ENCODE measurements around the gene C1QTNF8. TPM values are rescaled to one million over a fixed set of nuclear protein-coding genes. Genes with fewer than 3 reads are reported as not detected.
A peak's percentile ranks its signal among the peaks of the same experiment; 100 is the strongest.

Gene C1QTNF8
- total and polyA plus RNA-seq, 2 of the 13 experiments (the other 11 are each of a cell fraction or from before 2014, with no cell fraction given): 0.09 TPM; not detected in 1

GRCh38 chr16:1078579-1079021 is 17.4 kb downstream of the C1QTNF8 start (continued):
- TF ChIP-seq HMGXB3 (CRISPR knock-in tag; IDR thresholded peaks at IDR 0.05; ENCODE audit: borderline replicate concordance): peak; percentile 86
- TF ChIP-seq ZNF703 (CRISPR knock-in tag; IDR thresholded peaks at IDR 0.05; ENCODE audit: borderline replicate concordance): peak; percentile 67; the same call in 1 of the 2 replicates
- TF ChIP-seq PAWR (CRISPR knock-in tag; IDR thresholded peaks at IDR 0.05; ENCODE audit: borderline replicate concordance): no peak
- peak; percentile 65; the same call in 1 of the 2 replicates for TF ChIP-seq ZNF766 (CRISPR knock-in tag; IDR thresholded peaks at IDR 0.05; ENCODE audit: borderline replicate concordance)
- peak in 1 of 2 experiments; percentile 86; a peak in 2 of 4 replicates for TF ChIP-seq KLF16 (CRISPR knock-in tag; IDR thresholded peaks at IDR 0.05)
- TF ChIP-seq KDM3A (CRISPR knock-in tag; IDR thresholded peaks at IDR 0.05; ENCODE audit: low read depth): peak; percentile 88
- TF ChIP-seq TSC22D2 (CRISPR knock-in tag; IDR thresholded peaks at IDR 0.05; ENCODE audit: borderline replicate concordance): peak; percentile 88; the same call in 1 of the 2 replicates
- peak; percentile 74; the same call in 1 of the 2 replicates for TF ChIP-seq ZNF614 (CRISPR knock-in tag; IDR thresholded peaks at IDR 0.05; ENCODE audit: borderline replicate concordance)
- TF ChIP-seq MAFK (conservative IDR thresholded peaks at IDR 0.05 in 1 of 2, IDR thresholded peaks at IDR 0.05 in 1 of 2; ENCODE audit: low read length in 2 of 2): 0 out of 4 replicates have a peak, but pooled peaks of 1 of the 2 experiments have one; percentile 9
- no peak for TF ChIP-seq ZNF691 (CRISPR knock-in tag; IDR thresholded peaks at IDR 0.05; ENCODE audit: borderline replicate concordance, low read depth)
- TF ChIP-seq ZNF605 (CRISPR knock-in tag; IDR thresholded peaks at IDR 0.05): peak; percentile 50; the same call in 1 of the 2 replicates
- TF ChIP-seq SIX4 (CRISPR knock-in tag; IDR thresholded peaks at IDR 0.05): peak; percentile 31; the same call in 1 of the 2 replicates
- 0 out of 2 replicates have a peak, but pooled peaks have one; percentile 49 for TF ChIP-seq BRCA1 (CRISPR knock-in tag; IDR thresholded peaks at IDR 0.05)
- 0 out of 2 replicates have a peak, but pooled peaks have one; percentile 69 for TF ChIP-seq ZNF747 (CRISPR knock-in tag; IDR thresholded peaks at IDR 0.05; ENCODE audit: borderline replicate concordance)
- TF ChIP-seq ZNF615 (CRISPR knock-in tag; IDR thresholded peaks at IDR 0.05; ENCODE audit: borderline replicate concordance): peak; percentile 68; the same call in 1 of the 2 replicates
- 0 out of 2 replicates have a peak, but pooled peaks have one; percentile 31 for TF ChIP-seq ZSCAN31 (CRISPR knock-in tag; IDR thresholded peaks at IDR 0.05; ENCODE audit: low read depth)
- TF ChIP-seq THAP8 (CRISPR knock-in tag; IDR thresholded peaks at IDR 0.05; ENCODE audit: borderline replicate concordance): no peak
- peak; percentile 93 for TF ChIP-seq TBX2 (CRISPR knock-in tag; IDR thresholded peaks at IDR 0.05; ENCODE audit: borderline replicate concordance)
- TF ChIP-seq CCAR2 (optimal IDR thresholded peaks at IDR 0.05; ENCODE audit: low read depth, low read length): no peak
- TF ChIP-seq ZNF317 (CRISPR knock-in tag; IDR thresholded peaks at IDR 0.05): peak; percentile 40; the same call in 1 of the 2 replicates
- peak; percentile 84; the same call in 1 of the 2 replicates for TF ChIP-seq KDM2A (CRISPR knock-in tag; IDR thresholded peaks at IDR 0.05; ENCODE audit: borderline replicate concordance, low read depth)
